Neuronal stem cell (in vitro differentiated cells): ENCODE measurements around the gene OR51E2.

Source experiments
- DNase-seq: peaks from one replicate; pipeline ENCODE4 v3.0.0-alpha.2; 2013; ENCODE audit warnings: low spot score
- H2AFZ ChIP-seq: one replicate; pipeline ENCODE4 v1.6.1; 2013; ENCODE audit warnings: mild to moderate bottlenecking, low read length, inconsistent platforms
- H2AK5ac ChIP-seq: 2 replicates; pipeline ENCODE4 v1.6.1; 2013; ENCODE audit warnings: low read depth, mild to moderate bottlenecking, inconsistent platforms, low read length, moderate library complexity, mixed read lengths
- H2BK120ac ChIP-seq: 2 replicates; pipeline ENCODE4 v1.6.1; 2013; ENCODE audit warnings: low read depth, mild to moderate bottlenecking, inconsistent platforms, low read length, moderate library complexity, mixed read lengths
- H2BK12ac ChIP-seq: one replicate; pipeline ENCODE4 v1.6.1; 2013; ENCODE audit warnings: low read length, inconsistent platforms
- H2BK15ac ChIP-seq: 2 replicates; pipeline ENCODE4 v1.6.1; 2013; ENCODE audit warnings: mild to moderate bottlenecking, low read length, inconsistent platforms, mixed read lengths
- H2BK5ac ChIP-seq: one replicate; pipeline ENCODE4 v1.6.1; 2013; ENCODE audit warnings: inconsistent platforms, mild to moderate bottlenecking, low read length, moderate library complexity
- H3K14ac ChIP-seq: one replicate; pipeline ENCODE4 v1.6.1; 2013; ENCODE audit warnings: low read length, inconsistent platforms
- H3K18ac ChIP-seq: 2 replicates; pipeline ENCODE4 v1.6.1; 2013; ENCODE audit warnings: low read length, inconsistent platforms
- H3K23ac ChIP-seq: 2 replicates; pipeline ENCODE4 v1.6.1; 2013; ENCODE audit warnings: low read depth, mild to moderate bottlenecking, mixed read lengths, low read length, inconsistent platforms; ENCODE audit not compliant: poor library complexity
- H3K27ac ChIP-seq: replicated peaks from 3 replicates; pipeline ENCODE4 v1.5.1; 2013; ENCODE audit warnings: low read length, inconsistent platforms
- H3K27me3 ChIP-seq, 3 experiments: 2 replicates each; pipeline ENCODE4 v1.6.1; 2013; ENCODE audit warnings: low read length in 3 of 3, mild to moderate bottlenecking in 2 of 3, inconsistent platforms in 1 of 3, low read depth in 1 of 3, mixed read lengths in 1 of 3, moderate library complexity in 1 of 3; ENCODE audit not compliant: control insufficient read depth in 3 of 3, insufficient read depth in 3 of 3
- H3K36me3 ChIP-seq, 2 donors: replicated peaks in 1 of 2; 2 replicates each; pipeline ENCODE4 v1.6.1; 2013; ENCODE audit warnings: low read length in 2 of 2; ENCODE audit not compliant: control insufficient read depth in 2 of 2, insufficient read depth in 2 of 2
- H3K4ac ChIP-seq: 2 replicates; pipeline ENCODE4 v1.6.1; 2013; ENCODE audit warnings: inconsistent platforms, mild to moderate bottlenecking, low read length, moderate library complexity
- H3K4me1 ChIP-seq, 2 donors: 1 replicate in 1 of 2; 2 replicates in 1 of 2; pipeline ENCODE4 v1.6.1; 2013; ENCODE audit warnings: low read length in 2 of 2, low read depth in 1 of 2; ENCODE audit not compliant: control insufficient read depth in 2 of 2, insufficient read depth in 1 of 2
- H3K4me2 ChIP-seq: one replicate; pipeline ENCODE4 v1.6.1; 2013; ENCODE audit warnings: mild to moderate bottlenecking, low read length, inconsistent platforms; ENCODE audit not compliant: insufficient read depth, poor library complexity, severe bottlenecking
- H3K4me3 ChIP-seq, 2 donors: 2 replicates each; pipeline ENCODE4 v1.5.1; 2013; ENCODE audit warnings: low read length in 2 of 2, mild to moderate bottlenecking in 2 of 2, inconsistent platforms in 1 of 2, moderate library complexity in 1 of 2
- H3K79me1 ChIP-seq: one replicate; pipeline ENCODE4 v1.6.1; 2013; ENCODE audit warnings: low read depth, mild to moderate bottlenecking, inconsistent platforms, low read length, moderate library complexity
- H3K9ac ChIP-seq: one replicate; pipeline ENCODE4 v1.6.1; 2013; ENCODE audit warnings: mild to moderate bottlenecking, low read depth, low read length, inconsistent platforms; ENCODE audit not compliant: poor library complexity
- H3K9me3 ChIP-seq, 2 donors: replicated peaks in 1 of 2; 2 replicates each; pipeline versions ENCODE3 to v1.6.1; 2013; ENCODE audit warnings: low read length in 2 of 2, mild to moderate bottlenecking in 2 of 2, inconsistent platforms in 1 of 2, low read depth in 1 of 2, mixed read lengths in 1 of 2, moderate library complexity in 1 of 2; ENCODE audit not compliant: control insufficient read depth in 2 of 2, insufficient read depth in 1 of 2
- H4K8ac ChIP-seq: one replicate; pipeline ENCODE4 v1.6.1; 2013; ENCODE audit warnings: low read depth, mild to moderate bottlenecking, inconsistent platforms, low read length, moderate library complexity
- H4K91ac ChIP-seq: one replicate; pipeline ENCODE4 v1.6.1; 2013; ENCODE audit warnings: low read length, low read depth, mild to moderate bottlenecking, inconsistent platforms; ENCODE audit not compliant: poor library complexity
- WGBS, 2 donors: extraction: QIAGEN DNeasy Blood & Tissue Kit; methylation state at CpG; one replicate each; pipeline ENCODE4 v1.1.7; 2013; ENCODE audit warnings: missing lambda C conversion rate in 2 of 2, mixed read lengths in 1 of 2; ENCODE audit not compliant: insufficient read length in 2 of 2, insufficient replicate concordance in 1 of 2; ENCODE audit errors: extremely low coverage in 2 of 2; 5-methylcytosine and 5-hydroxymethylcytosine counted together

Gene OR51E2

GRCh38 chr11:4714300-4714699 lies 16.6 kb upstream of the OR51E2 start:
- no peaks in the 10 kb centered on the region for H3K9me3 ChIP-seq
- H4K91ac ChIP-seq: no peak overlapping the region
- H3K4me2 ChIP-seq: no peak overlapping the region
- no peaks in the 10 kb centered on the region for H3K27me3 ChIP-seq
- no peak overlapping the region for H2BK5ac ChIP-seq
- H3K23ac ChIP-seq: no peak overlapping the region
- H2BK120ac ChIP-seq: no peak overlapping the region
- no peak overlapping the region for H2AK5ac ChIP-seq
- H3K18ac ChIP-seq: no peak overlapping the region
- no peak overlapping the region for H3K9ac ChIP-seq
- no peak overlapping the region for H4K8ac ChIP-seq
- H3K79me1 ChIP-seq: no peaks in the 10 kb centered on the region
- H3K36me3 ChIP-seq: no peaks in the 10 kb centered on the region
- no peak overlapping the region for H3K27ac ChIP-seq
- no peak for DNase-seq
- no peak overlapping the region for H3K4me3 ChIP-seq
- no peak overlapping the region for H2BK12ac ChIP-seq
- H3K4ac ChIP-seq: no peak overlapping the region
- no peak overlapping the region for H3K14ac ChIP-seq
- H3K4me1 ChIP-seq: no peaks in the 10 kb centered on the region
- no peak overlapping the region for H2AFZ ChIP-seq
- H2BK15ac ChIP-seq: no peak overlapping the region
- WGBS, 2 donors: 100% methylated on average over 1 of the region's 5 CpGs; no CpG with 5 or more reads in 1 of the 2 donors

GRCh38 chr11:4713241-4713640 lies 15.6 kb upstream of the OR51E2 start:
- no peak overlapping the region for H4K8ac ChIP-seq
- H3K79me1 ChIP-seq: no peaks in the 10 kb centered on the region
- no peak overlapping the region for H3K27ac ChIP-seq
- no peaks in the 10 kb centered on the region for H3K4me1 ChIP-seq
- no peak overlapping the region for H2BK120ac ChIP-seq
- no peaks in the 10 kb centered on the region for H3K36me3 ChIP-seq
- no CpG with 5 or more reads among the region's 1 CpG for WGBS, 2 donors
- DNase-seq: no peak
- H4K91ac ChIP-seq: no peak overlapping the region
- no peak overlapping the region for H3K23ac ChIP-seq
- H2AFZ ChIP-seq: no peak overlapping the region
- H3K4me3 ChIP-seq: no peak overlapping the region
- H3K14ac ChIP-seq: no peak overlapping the region
- H3K27me3 ChIP-seq: no peaks in the 10 kb centered on the region
- H3K9me3 ChIP-seq: no peaks in the 10 kb centered on the region
- H3K4me2 ChIP-seq: no peak overlapping the region
- H2BK5ac ChIP-seq: no peak overlapping the region
- H3K9ac ChIP-seq: no peak overlapping the region
- H2AK5ac ChIP-seq: no peak overlapping the region
- no peak overlapping the region for H2BK15ac ChIP-seq
- no peak overlapping the region for H2BK12ac ChIP-seq
- H3K4ac ChIP-seq: no peak overlapping the region
- no peak overlapping the region for H3K18ac ChIP-seq

- H2BK5ac ChIP-seq: no peak overlapping the region
- no peak overlapping the region for H3K27ac ChIP-seq
- no peak overlapping the region for H3K4me3 ChIP-seq
- H3K79me1 ChIP-seq: no peaks in the 10 kb centered on the region
- H2AFZ ChIP-seq: no peak overlapping the region
- no peak overlapping the region for H2BK120ac ChIP-seq
- no peak overlapping the region for H3K4me2 ChIP-seq
- no peak overlapping the region for H3K23ac ChIP-seq
- peaks cover 0 to 5% of the 10 kb centered on the region in 2 donors for H3K4me1 ChIP-seq
- H3K27me3 ChIP-seq: no peaks in the 10 kb centered on the region
- H4K91ac ChIP-seq: no peak overlapping the region
- H2AK5ac ChIP-seq: no peak overlapping the region
- no peaks in the 10 kb centered on the region for H3K9me3 ChIP-seq
- no peaks in the 10 kb centered on the region for H3K36me3 ChIP-seq
- no peak overlapping the region for H3K18ac ChIP-seq
- no peak for DNase-seq
- H3K4ac ChIP-seq: no peak overlapping the region
- no peak overlapping the region for H4K8ac ChIP-seq
- no peak overlapping the region for H3K9ac ChIP-seq
- no peak overlapping the region for H3K14ac ChIP-seq
- no CpG with 5 or more reads among the region's 8 CpGs for WGBS, 2 donors
- H2BK12ac ChIP-seq: no peak overlapping the region
- no peak overlapping the region for H2BK15ac ChIP-seq
Measured at GRCh38 chr11:4704790-4705334, 7.2 kb upstream of the OR51E2 start.

GRCh38 chr11:4704054-4704789 lies 6.6 kb upstream of the OR51E2 start, which contains the start of gene MMP26:
TSS of gene MMP26 (plus strand) at chr11:4704784.
- H2AFZ ChIP-seq: no peak within 1 kb of the TSS
- H4K8ac ChIP-seq: no peak within 1 kb of the TSS
- no peaks in the 10 kb centered on the region for H3K36me3 ChIP-seq
- H4K91ac ChIP-seq: no peak within 1 kb of the TSS
- no peak within 1 kb of the TSS for H3K27ac ChIP-seq
- no peak within 1 kb of the TSS for H3K4me3 ChIP-seq
- DNase-seq: no peak
- no peaks in the 10 kb centered on the region for H3K9me3 ChIP-seq
- H2BK15ac ChIP-seq: no peak within 1 kb of the TSS
- H3K9ac ChIP-seq: no peak within 1 kb of the TSS
- H2BK5ac ChIP-seq: no peak within 1 kb of the TSS
- H2BK12ac ChIP-seq: no peak within 1 kb of the TSS
- no peak within 1 kb of the TSS for H3K18ac ChIP-seq
- H3K23ac ChIP-seq: no peak within 1 kb of the TSS
- peaks cover 0 to 5% of the 10 kb centered on the region in 2 donors for H3K4me1 ChIP-seq
- no peak within 1 kb of the TSS for H3K14ac ChIP-seq
- H3K4me2 ChIP-seq: no peak within 1 kb of the TSS
- no CpG with 5 or more reads among the region's 5 CpGs for WGBS, 2 donors
- no peak within 1 kb of the TSS for H2AK5ac ChIP-seq
- no peaks in the 10 kb centered on the region for H3K27me3 ChIP-seq
- no peak within 1 kb of the TSS for H3K4ac ChIP-seq
- H3K79me1 ChIP-seq: no peaks in the 10 kb centered on the region
- H2BK120ac ChIP-seq: no peak within 1 kb of the TSS
